GM18873 (cell line): ENCODE results near the gene BSND.

Experiments
- ATAC-seq: cut with Tn5 transposase; IDR thresholded peaks from one replicate; pipeline ENCODE4 v1.9.1; 2021; ENCODE audit warnings: mild to moderate bottlenecking, moderate library complexity, moderate number of reproducible peaks; ENCODE audit not compliant: unreplicated experiment, low FRiP score

BSND gene

GRCh38 chr1:55044617-55045397, 46.1 kb downstream of the BSND start:
- no peak for ATAC-seq

- no peak for ATAC-seq
These were observed 46.7 kb downstream of the BSND start for GRCh38 chr1:55045430-55045829.

DNA sequence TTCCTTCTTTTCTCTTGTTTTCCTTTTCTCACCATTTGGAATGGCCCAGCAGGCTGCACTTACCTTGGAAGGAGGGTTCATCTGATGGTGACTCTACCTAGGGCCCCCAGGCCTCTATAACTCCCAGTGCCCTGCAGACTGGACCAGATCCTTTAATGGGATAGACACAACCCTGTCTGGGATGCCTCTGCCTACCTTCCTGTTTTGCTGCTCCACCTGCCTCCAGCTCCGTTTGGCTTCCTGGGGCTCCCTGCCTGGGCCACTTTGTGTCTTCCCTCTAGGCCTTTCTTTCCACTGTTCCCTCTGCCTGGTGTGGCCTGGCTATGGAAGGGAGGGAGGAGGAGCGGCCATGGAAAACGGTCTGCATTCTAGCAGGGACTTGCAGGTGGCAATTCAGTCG, 48.1 kb downstream of the BSND start:
- no peak for ATAC-seq

DNA sequence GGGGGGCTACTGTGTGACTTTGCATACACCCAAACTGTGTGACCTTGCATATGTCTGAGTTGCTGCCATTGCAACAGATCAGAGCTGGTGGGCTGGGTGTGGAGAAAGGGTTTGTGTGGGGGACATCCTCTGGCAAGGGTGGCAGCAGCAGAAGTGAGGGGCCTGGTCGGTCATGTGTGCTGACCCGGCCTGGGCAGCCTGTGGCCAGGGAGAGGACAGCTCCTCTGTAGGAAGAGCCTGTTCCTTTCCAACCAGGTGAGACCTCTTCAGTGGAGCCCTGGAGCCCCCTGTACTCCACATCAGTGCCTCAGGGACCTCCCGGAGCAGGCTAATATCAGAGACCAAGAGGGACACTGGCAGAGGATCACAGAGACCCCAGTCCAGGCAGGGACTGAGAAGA, 48.9 kb downstream of the BSND start:
- ATAC-seq: no peak

- no peak for ATAC-seq
These were observed 49.9 kb downstream of the BSND start for GRCh38 chr1:55048453-55049270.

DNA sequence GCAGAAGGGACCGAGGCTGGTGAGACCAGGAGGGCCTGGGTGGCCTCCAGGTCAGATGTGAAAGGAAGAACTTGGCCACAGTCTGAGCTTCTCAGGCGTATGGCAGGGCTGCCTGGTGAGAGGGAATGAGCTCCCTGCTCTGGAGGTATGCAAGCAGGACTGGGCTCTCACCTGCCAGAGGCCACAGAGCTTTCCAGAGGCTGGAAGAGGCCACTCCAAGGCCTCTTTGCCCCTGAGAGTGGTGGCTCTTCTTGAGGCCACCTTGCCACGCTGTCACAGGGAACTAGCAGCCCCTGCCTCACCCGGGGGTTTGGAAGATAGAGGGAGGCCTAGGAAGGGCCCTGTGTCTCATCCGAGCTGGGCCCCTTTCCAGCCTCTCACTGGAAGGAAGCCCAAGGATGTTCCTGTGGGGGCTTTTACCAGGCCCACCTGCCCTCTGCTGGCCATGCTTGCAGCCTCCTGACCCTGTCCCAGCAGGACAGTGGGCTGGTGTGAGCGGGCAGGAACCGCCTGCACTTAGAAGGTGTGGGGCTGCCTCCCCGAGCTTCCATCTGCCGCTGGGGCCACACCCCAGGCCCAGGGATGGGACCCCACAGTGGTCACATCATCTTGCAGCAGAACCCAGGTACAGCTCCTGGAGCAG, 50.7 kb downstream of the BSND start:
- no peak for ATAC-seq

GRCh38 chr1:55049914-55050278, 51.2 kb downstream of the BSND start:
- no peak for ATAC-seq

DNA sequence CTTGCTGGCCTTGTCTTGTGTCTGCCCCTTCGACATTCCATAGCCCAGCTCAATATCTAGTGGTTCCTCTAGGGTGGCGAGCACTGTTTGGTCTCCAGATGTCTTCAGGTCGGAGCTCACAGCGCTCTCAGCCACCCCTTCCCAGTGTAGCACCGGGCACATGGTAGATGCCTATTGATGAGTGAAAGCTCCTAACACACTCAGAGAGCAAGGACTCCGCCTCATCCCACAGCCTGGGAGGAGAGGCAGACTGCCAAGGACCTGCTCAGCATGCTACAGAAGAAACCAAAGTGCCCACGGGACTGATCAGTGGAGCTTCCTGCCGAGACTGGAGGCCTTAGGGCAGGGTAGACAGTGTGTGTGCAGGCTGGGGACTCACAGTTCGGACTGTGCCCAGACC, 51.5 kb downstream of the BSND start:
- ATAC-seq: no peak

DNA sequence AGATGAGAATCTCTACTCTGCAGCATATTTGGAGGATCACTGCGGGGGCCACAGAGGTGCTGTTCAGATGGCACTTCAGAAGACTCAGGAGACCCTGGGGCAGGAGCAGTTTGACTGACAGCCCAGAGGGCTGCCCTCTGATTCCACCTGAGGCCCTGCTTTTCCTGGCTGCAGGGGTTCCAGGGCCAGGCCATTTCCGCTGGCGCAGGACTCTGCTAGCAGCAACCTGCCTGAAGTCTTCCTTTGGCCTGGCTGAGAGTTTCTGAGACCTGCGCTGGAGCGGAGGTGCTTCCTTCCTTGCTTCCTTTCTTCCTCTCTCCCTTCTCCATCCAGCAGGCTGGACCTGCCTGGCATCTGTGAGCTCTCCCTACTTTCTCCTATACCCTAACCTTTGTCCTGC, 52.4 kb downstream of the BSND start:
- ATAC-seq: no peak

- no peak for ATAC-seq
These were observed 52.9 kb downstream of the BSND start for GRCh38 chr1:55051621-55052020.

GRCh38 chr1:55052221-55053142, 53.7 kb downstream of the BSND start:
- no peak for ATAC-seq

DNA sequence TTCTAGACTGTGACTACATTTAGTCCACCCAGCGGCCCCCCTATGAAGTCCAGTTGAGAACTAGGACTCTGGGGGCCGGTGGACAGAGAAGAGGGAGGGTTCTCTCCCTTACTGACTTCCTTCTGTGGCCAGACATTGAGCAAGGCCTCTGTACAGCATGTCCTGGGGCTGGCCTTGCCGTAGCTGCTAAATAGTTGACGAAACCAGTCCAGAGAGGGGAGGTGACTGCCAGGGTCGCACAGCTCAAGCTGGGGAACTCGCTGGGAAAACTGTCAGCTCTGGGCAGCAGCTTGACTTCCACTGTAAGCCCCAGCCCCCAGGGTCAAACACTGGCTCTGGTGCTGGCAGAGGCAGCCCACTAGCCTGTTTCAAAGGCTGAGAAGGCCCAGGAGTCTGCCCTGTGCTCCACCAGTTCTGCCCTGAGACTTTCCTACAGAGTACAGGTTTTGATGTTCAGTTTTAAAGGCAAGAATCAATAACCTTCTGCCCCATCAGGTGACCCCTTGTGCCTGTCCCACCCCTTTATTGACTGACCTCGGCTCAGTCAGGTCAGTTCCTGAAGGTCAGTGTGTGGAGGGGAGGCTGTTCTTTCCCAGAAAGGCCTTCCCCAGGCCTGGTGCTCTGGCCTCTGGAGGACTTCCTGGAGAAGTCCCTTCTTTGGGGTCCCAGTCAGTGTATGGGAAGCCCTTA, 54.7 kb downstream of the BSND start:
- ATAC-seq: no peak

DNA sequence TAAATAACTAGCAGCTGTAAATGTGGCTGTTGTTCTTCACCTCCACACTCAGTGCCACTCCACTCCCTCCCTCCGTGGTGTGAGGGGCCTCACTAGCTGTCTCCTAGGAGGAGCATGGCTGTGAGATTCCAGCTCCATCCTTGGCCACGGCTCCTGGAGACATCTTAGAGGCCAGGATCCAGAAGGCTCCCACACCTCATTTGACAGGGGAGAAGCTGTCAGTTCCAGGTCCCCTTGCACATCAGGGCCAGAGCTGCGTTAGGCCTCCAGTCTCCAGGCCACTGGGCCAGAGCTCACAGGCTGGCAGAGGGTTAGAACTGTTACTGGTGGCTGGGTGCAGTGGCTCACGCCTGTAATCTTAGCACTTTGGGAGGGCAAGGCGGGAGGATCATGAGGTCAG, 55.7 kb downstream of the BSND start:
- ATAC-seq: no peak

- ATAC-seq: no peak
These were observed 56.5 kb downstream of the BSND start for GRCh38 chr1:55055084-55055882.

GRCh38 chr1:55055951-55056631, 57.4 kb downstream of the BSND start:
- no peak for ATAC-seq

GRCh38 chr1:55056632-55056992, 57.9 kb downstream of the BSND start:
- no peak for ATAC-seq

DNA sequence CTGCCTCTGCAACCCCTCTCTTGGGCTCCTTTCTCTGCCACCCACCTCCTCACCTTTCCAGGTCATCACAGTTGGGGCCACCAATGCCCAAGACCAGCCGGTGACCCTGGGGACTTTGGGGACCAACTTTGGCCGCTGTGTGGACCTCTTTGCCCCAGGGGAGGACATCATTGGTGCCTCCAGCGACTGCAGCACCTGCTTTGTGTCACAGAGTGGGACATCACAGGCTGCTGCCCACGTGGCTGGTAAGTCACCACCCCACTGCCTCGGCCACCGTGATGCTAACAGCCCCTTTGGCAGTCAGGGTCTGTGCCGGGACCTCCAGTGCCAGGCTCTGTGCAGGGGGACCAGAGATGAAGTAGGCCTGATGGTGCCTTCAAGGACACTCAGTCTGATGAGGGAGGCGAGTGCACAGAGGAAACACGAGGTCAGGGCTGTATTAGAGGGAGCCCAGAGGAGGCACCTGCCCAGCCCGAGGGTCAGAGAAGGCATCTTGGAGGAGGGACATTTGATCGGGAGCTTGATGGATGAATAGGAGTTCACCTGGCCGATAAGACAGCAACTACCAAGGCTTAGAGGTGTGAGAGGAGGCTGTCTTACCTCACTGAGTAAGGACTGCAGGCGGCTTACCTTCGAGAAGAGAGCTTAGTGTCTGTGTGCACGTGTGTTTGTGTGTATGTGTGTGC, 58.7 kb downstream of the BSND start:
- no peak for ATAC-seq

- no peak for ATAC-seq
These were observed 59.2 kb downstream of the BSND start for GRCh38 chr1:55057956-55058298.
